DOHH2 (cell line): Measurements from ENCODE around the gene COA3.

Source experiments
- H3F3A ChIP-seq: fragments of 200-600 bp; sonication (generic), shearing (Covaris generic); 2 replicates; pipeline ENCODE4 v1.6.0; 2016; ENCODE audit warnings: antibody characterized with exemption, mild to moderate bottlenecking; ENCODE audit not compliant: control insufficient read depth, insufficient read depth
- H3K27ac ChIP-seq: fragments of 200-600 bp; sonication (generic); 2 replicates; pipeline ENCODE4 v1.5.1; 2014; ENCODE audit warnings: low read depth, mild to moderate bottlenecking, low read length, moderate library complexity
- H3K27me3 ChIP-seq: fragments of 200-600 bp; sonication (generic); 2 replicates; pipeline ENCODE4 v1.6.1; 2014; ENCODE audit warnings: mild to moderate bottlenecking, low read length, mixed read lengths; ENCODE audit not compliant: control insufficient read depth
- H3K36me3 ChIP-seq: fragments of 200-600 bp; sonication (generic); 2 replicates; pipeline ENCODE4 v1.6.1; 2014; ENCODE audit warnings: mild to moderate bottlenecking, low read length, moderate library complexity, mixed read lengths; ENCODE audit not compliant: control insufficient read depth
- H3K4me1 ChIP-seq: fragments of 200-600 bp; sonication (generic); 2 replicates; pipeline ENCODE4 v1.6.1; 2014; ENCODE audit warnings: mild to moderate bottlenecking, low read length, mixed read lengths; ENCODE audit not compliant: control insufficient read depth
- H3K4me2 ChIP-seq: fragments of 200-600 bp; sonication (generic); 2 replicates; pipeline ENCODE4 v1.6.0; 2014; ENCODE audit warnings: mild to moderate bottlenecking, low read length, moderate library complexity
- H3K4me3 ChIP-seq: fragments of 200-600 bp; sonication (generic); 2 replicates; pipeline ENCODE4 v1.5.1; 2014; ENCODE audit warnings: mild to moderate bottlenecking, low read length, mixed read lengths
- H3K79me2 ChIP-seq: fragments of 200-600 bp; sonication (generic); 2 replicates; pipeline ENCODE4 v1.6.1; 2014; ENCODE audit warnings: mild to moderate bottlenecking, low read length, mixed read lengths; ENCODE audit not compliant: control insufficient read depth
- H3K9me2 ChIP-seq: fragments of 200-600 bp; sonication (generic); replicated peaks from 2 replicates; pipeline ENCODE4 v1.6.1; 2014; ENCODE audit warnings: mild to moderate bottlenecking, low read length, mixed read lengths; ENCODE audit not compliant: control insufficient read depth
- H3K9me3 ChIP-seq: fragments of 200-600 bp; sonication (generic); 2 replicates; pipeline ENCODE4 v1.6.1; 2014; ENCODE audit warnings: antibody characterized with exemption, low read length, mixed read lengths; ENCODE audit not compliant: control insufficient read depth, insufficient read depth
- H4K20me1 ChIP-seq: fragments of 200-600 bp; sonication (generic); 2 replicates; pipeline ENCODE4 v1.6.0; 2014; ENCODE audit warnings: low read depth, mild to moderate bottlenecking, antibody characterized with exemption, low read length, moderate library complexity; ENCODE audit not compliant: control insufficient read depth, insufficient read depth
- CTCF ChIP-seq: fragments of 200-600 bp; sonication (generic); IDR thresholded peaks from one replicate; pipeline ENCODE4 v1.5.1; 2014; ENCODE audit warnings: antibody characterized with exemption, mild to moderate bottlenecking, low read depth, low read length; ENCODE audit not compliant: poor library complexity, severe bottlenecking
- EZH2phosphoT487 ChIP-seq: fragments of 200-600 bp; sonication (generic); IDR thresholded peaks from 2 replicates; pipeline ENCODE4 v1.6.1; 2017; ENCODE audit warnings: borderline replicate concordance, mild to moderate bottlenecking, antibody characterized with exemption, low read length, moderate library complexity, mixed read lengths

The COA3 gene

GRCh38 chr17:42767512-42767911 is 31.0 kb downstream of the COA3 start:
- no peaks in the 10 kb centered on the region for H4K20me1 ChIP-seq
- no peak overlapping the region for H3K4me2 ChIP-seq
- no peaks in the 10 kb centered on the region for H3K9me2 ChIP-seq
- peaks cover 4% of the 10 kb centered on the region; the same call in 1 of the 2 replicates for H3K27me3 ChIP-seq
- H3F3A ChIP-seq, result no peaks in the 10 kb centered on the region
- TF ChIP-seq EZH2phosphoT487, result no peak
- no peak for TF ChIP-seq CTCF
- no peaks in the 10 kb centered on the region for H3K79me2 ChIP-seq
- H3K4me3 ChIP-seq, result no peak overlapping the region
- H3K27ac ChIP-seq, result no peak overlapping the region
- H3K4me1 ChIP-seq, result peaks cover 13% of the 10 kb centered on the region
- H3K9me3 ChIP-seq, result no peaks in the 10 kb centered on the region
- no peaks in the 10 kb centered on the region for H3K36me3 ChIP-seq

GRCh38 chr17:42766124-42766523 is 32.4 kb downstream of the COA3 start:
- Histone ChIP-seq H3K36me3 (no peaks in the 10 kb centered on the region), H3K27me3 (peaks cover 12% of the 10 kb centered on the region), H3K79me2 (no peaks in the 10 kb centered on the region), H3K4me2 (no peak overlapping the region), H3K9me3 (no peaks in the 10 kb centered on the region), H3F3A (no peaks in the 10 kb centered on the region), H3K4me3 (no peak overlapping the region), H3K27ac (no peak overlapping the region), H3K9me2 (no peaks in the 10 kb centered on the region), H4K20me1 (no peaks in the 10 kb centered on the region), H3K4me1 (peaks cover 9% of the 10 kb centered on the region)
- TF ChIP-seq CTCF, result no peak
- TF ChIP-seq EZH2phosphoT487, result no peak

GRCh38 chr17:42761638-42762037 is 36.9 kb downstream of the COA3 start:
- H3F3A ChIP-seq, result no peaks in the 10 kb centered on the region
- peaks cover 19% of the 10 kb centered on the region for H3K4me1 ChIP-seq
- no peak for TF ChIP-seq EZH2phosphoT487
- no peak for TF ChIP-seq CTCF
- H3K9me3 ChIP-seq, result no peaks in the 10 kb centered on the region
- H3K27me3 ChIP-seq, result peaks cover 32% of the 10 kb centered on the region
- H3K4me2 ChIP-seq, result no peak overlapping the region
- H3K4me3 ChIP-seq, result no peak overlapping the region
- no peaks in the 10 kb centered on the region for H3K79me2 ChIP-seq
- no peaks in the 10 kb centered on the region for H3K36me3 ChIP-seq
- H3K9me2 ChIP-seq, result no peaks in the 10 kb centered on the region
- no peak overlapping the region for H3K27ac ChIP-seq
- no peaks in the 10 kb centered on the region for H4K20me1 ChIP-seq
